ENCODE results near the gene CETP. TPM values are rescaled to one million over a fixed set of nuclear protein-coding genes. Genes with fewer than 3 reads are reported as not detected.

Gene CETP
- total RNA-seq, 4 donors from 2014 or later, result 0.55 TPM; not detected in 3

- Histone ChIP-seq H3K9me3 (no peaks in the 10 kb centered on the region), H3K36me3 (peaks cover 0 to 17% (median 3%) of the 10 kb centered on the region in 4 donors), H3K4me3 (no peak overlapping the region), H3K4me1 (no peaks in the 10 kb centered on the region), H3K27me3 (no peaks in the 10 kb centered on the region), H3K27ac (no peak overlapping the region)
- TF ChIP-seq POLR2AphosphoS5 (IDR thresholded peaks at IDR 0.05), result no peak
- no peak for TF ChIP-seq POLR2A (IDR thresholded peaks at IDR 0.05)
- TF ChIP-seq CTCF (IDR thresholded peaks at IDR 0.05), result no peak
- no peak for TF ChIP-seq EP300 (IDR thresholded peaks at IDR 0.05; ENCODE audit: low read depth)
- DNase-seq, result no peak
- 93% methylated on average over 7 of the region's 7 CpGs; no CpG with 5 or more reads in 1 of the 2 donors for WGBS, 2 donors (ENCODE audit: low coverage in 1 of 2)
- in situ Hi-C loops (cut with MboI; ENCODE audit: low pct_ligation_motif_present in 1 of 4, low pct_unique_long_range_greater_than_20kb in 1 of 4, low sequenced_read_pairs in 3 of 4) (no loop called here), intact Hi-C loops (cut with DNase I; ENCODE audit: low total_unique reads) (no loop called here)
Measured at GRCh38 chr16:57022445-57022844, 60.7 kb downstream of the CETP start.

GRCh38 chr16:57023541-57024249 is 61.9 kb downstream of the CETP start:
- DNase-seq, result no peak
- no peaks in the 10 kb centered on the region for H3K4me1 ChIP-seq
- TF ChIP-seq CTCF (IDR thresholded peaks at IDR 0.05) (no peak), POLR2AphosphoS5 (IDR thresholded peaks at IDR 0.05) (no peak), EP300 (IDR thresholded peaks at IDR 0.05; ENCODE audit: low read depth) (no peak), POLR2A (IDR thresholded peaks at IDR 0.05) (no peak)
- H3K36me3 ChIP-seq, result peaks cover 0 to 9% (median 3%) of the 10 kb centered on the region in 4 donors
- no peaks in the 10 kb centered on the region for H3K9me3 ChIP-seq
- H3K27ac ChIP-seq, result no peak overlapping the region
- H3K27me3 ChIP-seq, result no peaks in the 10 kb centered on the region
- no peak overlapping the region for H3K4me3 ChIP-seq
- WGBS, 2 donors (ENCODE audit: low coverage in 1 of 2), result 96% methylated on average over 8 of the region's 8 CpGs; no CpG with 5 or more reads in 1 of the 2 donors
- intact Hi-C loops (cut with DNase I; ENCODE audit: low total_unique reads), result no loop called here
- in situ Hi-C loops (cut with MboI; ENCODE audit: low pct_ligation_motif_present in 1 of 4, low pct_unique_long_range_greater_than_20kb in 1 of 4, low sequenced_read_pairs in 3 of 4), result no loop called here

DNA sequence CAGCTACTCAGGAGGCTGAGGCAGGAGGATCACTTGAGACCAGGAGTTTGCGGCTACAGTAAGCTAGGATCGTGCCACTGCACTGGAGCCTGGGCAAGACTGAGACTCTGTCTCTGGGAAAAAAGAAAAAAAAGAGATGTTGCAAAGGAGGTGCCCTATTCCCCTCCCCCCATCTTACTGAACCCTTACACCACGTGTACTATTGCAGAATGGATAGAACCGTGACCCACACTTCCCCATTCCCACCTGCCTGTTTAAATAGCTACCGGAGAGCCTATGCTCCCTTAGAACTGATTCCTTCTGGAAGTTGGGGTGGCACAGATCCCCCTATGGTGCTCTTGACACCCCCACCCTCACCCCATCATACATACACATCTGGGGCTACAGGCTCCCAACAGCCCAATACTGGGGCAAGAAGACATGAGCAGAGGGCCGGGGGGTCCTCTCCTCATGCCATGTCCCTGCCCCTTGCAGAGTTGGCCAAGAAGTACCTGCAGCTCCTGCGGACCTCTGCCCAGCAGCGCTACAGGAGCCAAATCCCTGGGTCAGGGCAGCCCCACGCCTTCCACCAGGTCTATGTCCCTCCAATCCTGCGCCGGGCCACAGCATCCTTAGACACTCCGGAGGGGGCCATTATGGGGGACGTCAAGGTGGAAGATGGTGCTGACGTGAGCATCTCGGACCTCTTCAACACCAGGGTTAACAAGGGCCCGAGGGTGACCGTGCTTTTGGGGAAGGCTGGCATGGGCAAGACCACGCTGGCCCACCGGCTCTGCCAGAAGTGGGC is 63.3 kb downstream of the CETP start:
- 95% methylated on average over 19 of the region's 19 CpGs; no CpG with 5 or more reads in 1 of the 2 donors for whole genome bisulfite sequencing, 2 donors (ENCODE audit: low coverage in 1 of 2)
- intact Hi-C loops (cut with DNase I; ENCODE audit: low total_unique reads), result no loop called here
- H3K27ac ChIP-seq, result no peak overlapping the region
- peaks cover 0 to 9% (median 3%) of the 10 kb centered on the region in 4 donors for H3K36me3 ChIP-seq
- H3K4me3 ChIP-seq, result no peak overlapping the region
- no peaks in the 10 kb centered on the region for H3K4me1 ChIP-seq
- DNase-seq, result no peak
- H3K27me3 ChIP-seq, result no peaks in the 10 kb centered on the region
- TF ChIP-seq CTCF (IDR thresholded peaks at IDR 0.05), result no peak
- no peak for TF ChIP-seq POLR2AphosphoS5 (IDR thresholded peaks at IDR 0.05)
- TF ChIP-seq POLR2A (IDR thresholded peaks at IDR 0.05), result no peak
- TF ChIP-seq EP300 (IDR thresholded peaks at IDR 0.05; ENCODE audit: low read depth), result no peak
- in situ Hi-C loops (cut with MboI; ENCODE audit: low pct_ligation_motif_present in 1 of 4, low pct_unique_long_range_greater_than_20kb in 1 of 4, low sequenced_read_pairs in 3 of 4), result no loop called here
- H3K9me3 ChIP-seq, result no peaks in the 10 kb centered on the region
